Uterus (tissue), 2 donors: ENCODE data around the gene BTF3.

Experiments
- CTCF ChIP-seq, 4 experiments: fragments of 200-600 bp in 2 of 4; fragments of 450-650 bp in 2 of 4; sonication (generic) in 2 of 4; IDR thresholded peaks; one replicate each; pipeline ENCODE4 v1.5.1; 2016 to 2019; ENCODE audit warnings: antibody characterized with exemption in 4 of 4, mild to moderate bottlenecking in 2 of 4, moderate library complexity in 1 of 4
- POLR2A ChIP-seq, 2 donors: fragments of 450-650 bp; IDR thresholded peaks; one replicate each; pipeline ENCODE4 v1.6.1; 2016; ENCODE audit warnings: antibody characterized with exemption in 2 of 2, mild to moderate bottlenecking in 1 of 2, moderate library complexity in 1 of 2

GRCh38 chr5:73528248-73528647 lies 30.0 kb downstream of the BTF3 start:
- TF ChIP-seq CTCF (IDR thresholded peaks at IDR 0.05), result no peak
- TF ChIP-seq POLR2A (IDR thresholded peaks at IDR 0.05), result no peak
